ENCODE measurements around the gene CD58. TPM values are rescaled to one million over a fixed set of nuclear protein-coding genes. Genes with fewer than 3 reads are reported as not detected.

CD58 gene
- total RNA-seq, 1 experiment from 2014 or later: 5.3 TPM

- CTCF ChIA-PET: no interaction called here
- H3K36me3 Mint-ChIP-seq: peaks cover 4% of the 10 kb centered on the region
- no peak for ATAC-seq
- no peak for TF ChIP-seq AFF4 (CRISPR knock-in tag; IDR thresholded peaks at IDR 0.05; ENCODE audit: borderline replicate concordance)
- TF ChIP-seq ZNF532 (CRISPR knock-in tag; IDR thresholded peaks at IDR 0.05; ENCODE audit: borderline replicate concordance): no peak
- TF ChIP-seq OVOL2 (CRISPR knock-in tag; IDR thresholded peaks at IDR 0.05; ENCODE audit: borderline replicate concordance): no peak
- TF ChIP-seq ARID4B (CRISPR knock-in tag; IDR thresholded peaks at IDR 0.05; ENCODE audit: borderline replicate concordance): no peak
- no peak for TF ChIP-seq ZNF138 (CRISPR knock-in tag; conservative IDR thresholded peaks at IDR 0.05)
- no peak for TF ChIP-seq ZNF219 (CRISPR knock-in tag; IDR thresholded peaks at IDR 0.05; ENCODE audit: borderline replicate concordance)
- TF ChIP-seq ZNF425 (CRISPR knock-in tag; conservative IDR thresholded peaks at IDR 0.05): no peak
- TF ChIP-seq JAZF1 (CRISPR knock-in tag; IDR thresholded peaks at IDR 0.05): no peak
- TF ChIP-seq CBFB (CRISPR knock-in tag; IDR thresholded peaks at IDR 0.05; ENCODE audit: low read depth): no peak
- TF ChIP-seq MYBL2 (CRISPR knock-in tag; IDR thresholded peaks at IDR 0.05): no peak
- TF ChIP-seq IRF1 (CRISPR knock-in tag; IDR thresholded peaks at IDR 0.05): no peak
- TF ChIP-seq ZNF512 (CRISPR knock-in tag; IDR thresholded peaks at IDR 0.05; ENCODE audit: borderline replicate concordance): no peak
- TF ChIP-seq ESRRA (CRISPR knock-in tag; IDR thresholded peaks at IDR 0.05; ENCODE audit: borderline replicate concordance): no peak
- no peak for TF ChIP-seq ZNF671 (CRISPR knock-in tag; IDR thresholded peaks at IDR 0.05)
- TF ChIP-seq IRF2 (CRISPR knock-in tag; IDR thresholded peaks at IDR 0.05; ENCODE audit: borderline replicate concordance, low read depth): no peak
Observed at GRCh38 chr1:116506132-116507004, 64.5 kb downstream of the CD58 start.

More at GRCh38 chr1:116506132-116507004, 64.5 kb downstream of the CD58 start:
- DNase-seq (ENCODE audit: low spot score): no peak
- H3K4me1 Mint-ChIP-seq: no peaks in the 10 kb centered on the region; the same call in 1 of the 2 replicates
- peaks cover 5% of the 10 kb centered on the region for H3K9me3 Mint-ChIP-seq
- no peak overlapping the region for H3K4me3 Mint-ChIP-seq
- peaks cover 3% of the 10 kb centered on the region; the same call in 1 of the 2 replicates for H3K27me3 Mint-ChIP-seq (ENCODE audit: low read depth)
- POLR2A ChIA-PET: no interaction called here
- no peak overlapping the region for H3K27ac Mint-ChIP-seq
